SU-DHL-6 (cell line): ENCODE measurements around the gene SIK2.

Source experiments
- H2AFZ ChIP-seq: fragments of 200-600 bp; sonication (generic); 2 replicates; pipeline ENCODE4 v1.6.1; 2014; ENCODE audit warnings: low read depth, mild to moderate bottlenecking, moderate library complexity, mixed read lengths, antibody characterized with exemption, low read length; ENCODE audit not compliant: severe bottlenecking
- H3F3A ChIP-seq: fragments of 200-600 bp; shearing (Covaris generic); 2 replicates; pipeline ENCODE4 v1.6.0; 2016; ENCODE audit warnings: antibody characterized with exemption, mild to moderate bottlenecking; ENCODE audit not compliant: insufficient read depth
- H3K27ac ChIP-seq: fragments of 200-600 bp; sonication (generic); 2 replicates; pipeline ENCODE4 v1.5.1; 2016; ENCODE audit warnings: low read depth, mild to moderate bottlenecking, low read length, moderate library complexity, mixed read lengths
- H3K27me3 ChIP-seq: fragments of 200-600 bp; sonication (generic), shearing (Covaris generic); 2 replicates; pipeline ENCODE4 v1.6.0; 2014; ENCODE audit warnings: mild to moderate bottlenecking, low read length
- H3K36me3 ChIP-seq: fragments of 200-600 bp; sonication (generic); 2 replicates; pipeline ENCODE4 v1.6.1; 2014; ENCODE audit warnings: mild to moderate bottlenecking, low read length, mixed read lengths
- H3K4me2 ChIP-seq: fragments of 300-600, 200-600 bp; shearing (Covaris generic), sonication (generic); 2 replicates; pipeline ENCODE4 v1.6.0; 2014; ENCODE audit warnings: low read length, low read depth, mild to moderate bottlenecking; ENCODE audit not compliant: poor library complexity, severe bottlenecking
- H3K4me3 ChIP-seq: fragments of 200-600 bp; sonication (generic); 2 replicates; pipeline ENCODE4 v1.5.1; 2014; ENCODE audit warnings: antibody characterized with exemption, low read length, mild to moderate bottlenecking, mixed read lengths; ENCODE audit not compliant: insufficient read depth, poor library complexity, severe bottlenecking
- H3K79me2 ChIP-seq: fragments of 200-600 bp; sonication (generic); 2 replicates; pipeline ENCODE4 v1.6.1; 2014; ENCODE audit warnings: mild to moderate bottlenecking, low read length, moderate library complexity; ENCODE audit not compliant: insufficient read depth
- H3K9ac ChIP-seq: fragments of 200-600 bp; sonication (generic); 2 replicates; pipeline ENCODE4 v1.7.0; 2014; ENCODE audit warnings: mild to moderate bottlenecking, low read length
- H3K9me2 ChIP-seq: fragments of 200-600 bp; sonication (generic); replicated peaks from 2 replicates; pipeline ENCODE4 v1.6.1; 2014; ENCODE audit warnings: low read length; ENCODE audit not compliant: insufficient read depth
- H3K9me3 ChIP-seq: fragments of 200-600 bp; sonication (generic); 2 replicates; pipeline ENCODE4 v1.6.1; 2014; ENCODE audit warnings: low read length, mixed read lengths; ENCODE audit not compliant: insufficient read depth
- H4K20me1 ChIP-seq: fragments of 200-600 bp; sonication (generic); 2 replicates; pipeline ENCODE4 v1.6.1; 2014; ENCODE audit warnings: low read depth, mild to moderate bottlenecking, antibody characterized with exemption, low read length, moderate library complexity, mixed read lengths
- EZH2phosphoT487 ChIP-seq: fragments of 200-600 bp; sonication (generic), shearing (Covaris generic); conservative IDR thresholded peaks from 2 replicates; pipeline ENCODE4 v1.6.1; 2018; ENCODE audit warnings: mild to moderate bottlenecking, antibody characterized with exemption, low read length, moderate library complexity, mixed read lengths
- TF ChIP-seq, protein P1 (sequence below): fragments of 200-600 bp; sonication (generic); IDR thresholded peaks from one replicate; pipeline ENCODE4 v1.5.1; 2017; ENCODE audit warnings: antibody characterized with exemption, mild to moderate bottlenecking, low read length, moderate library complexity; ENCODE audit not compliant: insufficient read depth, poor library complexity, severe bottlenecking

Gene SIK2

GRCh38 chr11:111639226-111639925, 37.1 kb downstream of the SIK2 start:
- H3K9me2 ChIP-seq, result no peaks in the 10 kb centered on the region
- H3K9ac ChIP-seq, result no peak overlapping the region
- no peaks in the 10 kb centered on the region for H3K27me3 ChIP-seq
- H3K4me2 ChIP-seq, result no peak overlapping the region
- no peaks in the 10 kb centered on the region for H3K36me3 ChIP-seq
- H3F3A ChIP-seq, result no peaks in the 10 kb centered on the region
- H3K27ac ChIP-seq, result no peak overlapping the region
- no peak overlapping the region for H3K4me3 ChIP-seq
- TF ChIP-seq EZH2phosphoT487, result no peak
- TF ChIP-seq, protein P1, sequence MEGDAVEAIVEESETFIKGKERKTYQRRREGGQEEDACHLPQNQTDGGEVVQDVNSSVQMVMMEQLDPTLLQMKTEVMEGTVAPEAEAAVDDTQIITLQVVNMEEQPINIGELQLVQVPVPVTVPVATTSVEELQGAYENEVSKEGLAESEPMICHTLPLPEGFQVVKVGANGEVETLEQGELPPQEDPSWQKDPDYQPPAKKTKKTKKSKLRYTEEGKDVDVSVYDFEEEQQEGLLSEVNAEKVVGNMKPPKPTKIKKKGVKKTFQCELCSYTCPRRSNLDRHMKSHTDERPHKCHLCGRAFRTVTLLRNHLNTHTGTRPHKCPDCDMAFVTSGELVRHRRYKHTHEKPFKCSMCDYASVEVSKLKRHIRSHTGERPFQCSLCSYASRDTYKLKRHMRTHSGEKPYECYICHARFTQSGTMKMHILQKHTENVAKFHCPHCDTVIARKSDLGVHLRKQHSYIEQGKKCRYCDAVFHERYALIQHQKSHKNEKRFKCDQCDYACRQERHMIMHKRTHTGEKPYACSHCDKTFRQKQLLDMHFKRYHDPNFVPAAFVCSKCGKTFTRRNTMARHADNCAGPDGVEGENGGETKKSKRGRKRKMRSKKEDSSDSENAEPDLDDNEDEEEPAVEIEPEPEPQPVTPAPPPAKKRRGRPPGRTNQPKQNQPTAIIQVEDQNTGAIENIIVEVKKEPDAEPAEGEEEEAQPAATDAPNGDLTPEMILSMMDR, result no peak
- H3K79me2 ChIP-seq, result no peaks in the 10 kb centered on the region
- no peaks in the 10 kb centered on the region for H4K20me1 ChIP-seq
- H3K9me3 ChIP-seq, result no peaks in the 10 kb centered on the region
- no peak overlapping the region for H2AFZ ChIP-seq

DNA sequence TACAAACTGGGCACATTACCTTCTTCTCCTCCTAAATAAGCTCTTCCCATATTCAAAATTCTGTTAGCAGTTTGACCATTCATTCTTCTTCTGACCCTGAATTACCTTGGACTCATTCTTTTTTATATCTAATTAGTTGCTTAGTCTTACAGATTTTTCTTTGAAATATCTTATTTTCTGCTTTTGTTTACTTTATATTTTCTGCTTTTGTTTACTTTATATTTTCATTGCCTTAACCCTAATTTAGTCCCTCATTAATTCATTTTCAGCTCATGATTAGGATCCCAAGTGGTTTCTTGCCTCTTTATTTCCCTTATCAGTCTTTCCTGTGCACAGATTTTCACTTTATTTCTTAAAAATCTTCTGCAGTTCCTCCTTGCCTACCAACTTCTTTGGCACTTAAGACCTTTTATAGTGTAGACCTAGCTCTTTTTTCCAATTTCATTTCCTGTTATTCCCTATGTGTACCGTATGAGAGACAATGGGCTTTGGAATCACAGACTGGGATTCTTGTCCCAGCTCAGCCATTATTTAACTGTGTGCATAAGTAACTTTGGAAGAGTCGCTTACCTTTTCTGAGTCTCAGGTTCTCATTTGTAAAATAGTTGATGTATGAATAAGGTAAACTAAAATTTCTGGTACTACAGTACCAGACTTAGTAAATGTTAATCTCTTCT, 39.2 kb downstream of the SIK2 start:
- H3K36me3 ChIP-seq, result no peaks in the 10 kb centered on the region
- no peak overlapping the region for H3K4me2 ChIP-seq
- H3K79me2 ChIP-seq, result no peaks in the 10 kb centered on the region
- H3K9ac ChIP-seq, result no peak overlapping the region
- H4K20me1 ChIP-seq, result no peaks in the 10 kb centered on the region
- no peaks in the 10 kb centered on the region for H3K9me3 ChIP-seq
- no peaks in the 10 kb centered on the region for H3F3A ChIP-seq
- H3K27ac ChIP-seq, result no peak overlapping the region
- no peaks in the 10 kb centered on the region for H3K27me3 ChIP-seq
- no peaks in the 10 kb centered on the region for H3K9me2 ChIP-seq
- H3K4me3 ChIP-seq, result no peak overlapping the region
- H2AFZ ChIP-seq, result no peak overlapping the region
- no peak for TF ChIP-seq EZH2phosphoT487
- TF ChIP-seq, protein P1, result no peak

GRCh38 chr11:111642542-111642941, 40.3 kb downstream of the SIK2 start:
- Histone ChIP-seq H3K9ac (no peak overlapping the region), H3K27ac (no peak overlapping the region), H2AFZ (no peak overlapping the region), H3K4me3 (no peak overlapping the region), H3K9me3 (no peaks in the 10 kb centered on the region), H4K20me1 (no peaks in the 10 kb centered on the region), H3F3A (no peaks in the 10 kb centered on the region), H3K27me3 (no peaks in the 10 kb centered on the region), H3K36me3 (no peaks in the 10 kb centered on the region), H3K4me2 (no peak overlapping the region), H3K9me2 (no peaks in the 10 kb centered on the region), H3K79me2 (no peaks in the 10 kb centered on the region)
- TF ChIP-seq, protein P1, result no peak
- no peak for TF ChIP-seq EZH2phosphoT487
